Esophagus muscularis mucosa (tissue), 4 donors: ENCODE data around the gene WDR70. TPM values are rescaled to one million over a fixed set of nuclear protein-coding genes. Genes with fewer than 3 reads are reported as not detected.

Experiments
- DNase-seq: peaks from one replicate; pipeline ENCODE4 v3.0.0-alpha.2; 2017; ENCODE audit errors: extremely low spot score
- H3K27ac ChIP-seq, 4 donors: fragments of 200-600 bp; sonication (generic); replicated peaks in 1 of 4; 1 replicate in 3 of 4; 2 replicates in 1 of 4; pipeline ENCODE4 v1.5.1; 2016 to 2019; ENCODE audit warnings: mild to moderate bottlenecking in 1 of 4
- H3K27me3 ChIP-seq, 4 donors: fragments of 200-600 bp; sonication (generic); one replicate each; pipeline versions ENCODE4 v1.5.1 to v1.6.0; 2016 to 2019
- H3K36me3 ChIP-seq, 4 donors: fragments of 200-600 bp; sonication (generic); one replicate each; pipeline ENCODE4 v1.5.1; 2016 to 2019
- H3K4me1 ChIP-seq, 4 donors: fragments of 200-600 bp; sonication (generic); one replicate each; pipeline ENCODE4 v1.5.1; 2016 to 2019
- H3K4me3 ChIP-seq, 4 donors: fragments of 200-600 bp; sonication (generic); 1 replicate in 2 of 4; 2 replicates in 2 of 4; pipeline ENCODE4 v1.5.1; 2016 to 2019; ENCODE audit warnings: mild to moderate bottlenecking in 4 of 4, moderate library complexity in 1 of 4
- H3K9me3 ChIP-seq, 4 donors: fragments of 200-600 bp; sonication (generic); 1 replicate in 3 of 4; 2 replicates in 1 of 4; pipeline ENCODE4 v1.5.1; 2016 to 2019
- CTCF ChIP-seq, 3 experiments: fragments of 200-600 bp in 2 of 3; fragments of 450-650 bp in 1 of 3; sonication (generic) in 2 of 3; IDR thresholded peaks; one replicate each; pipeline ENCODE4 v1.5.1; 2017 to 2019; ENCODE audit warnings: antibody characterized with exemption in 3 of 3, mild to moderate bottlenecking in 2 of 3, moderate library complexity in 1 of 3
- EP300 ChIP-seq: sonication (generic); formaldehyde crosslinking; IDR thresholded peaks from one replicate; pipeline ENCODE4 v1.6.1; 2017; ENCODE audit warnings: antibody characterized with exemption
- POLR2A ChIP-seq: fragments of 450-650 bp; IDR thresholded peaks from one replicate; pipeline ENCODE4 v1.6.1; 2017; ENCODE audit warnings: antibody characterized with exemption, moderate library complexity, mild to moderate bottlenecking, low read depth
- POLR2AphosphoS5 ChIP-seq, 2 donors: sonication (generic); formaldehyde crosslinking; IDR thresholded peaks; one replicate each; pipeline ENCODE4 v1.6.1; 2017; ENCODE audit warnings: antibody characterized with exemption in 2 of 2
- WGBS: methylation state at CpG from one replicate; pipeline ENCODE4 v1.1.5; 2018; 5-methylcytosine and 5-hydroxymethylcytosine counted together
- intact Hi-C: fragments of 100-400 bp; cut with DNase I; formaldehyde crosslinking; loops from one replicate; pipeline ENCODE4 v1.15.1; 2023
- total RNA-seq, 4 donors: library from RNA; depleted of rRNA; stranded (reverse); fragments of >200 nt; gene quantifications; one replicate each; pipeline versions ENCODE4 v1.1.0 to v1.2.1, GENCODE V29; 2016

The WDR70 gene
- total RNA-seq, 4 donors from 2014 or later, result 15.6 to 24.1 (median 19.6) TPM

GRCh38 chr5:37565062-37565670 is 186.0 kb downstream of the WDR70 start:
- no peaks in the 10 kb centered on the region for H3K9me3 ChIP-seq
- 50% methylated on average over 2 of the region's 2 CpGs for WGBS
- no peak for DNase-seq
- no peaks in the 10 kb centered on the region for H3K27me3 ChIP-seq
- H3K4me1 ChIP-seq, result peaks cover 0 to 8% (median 3%) of the 10 kb centered on the region in 4 donors
- no peak overlapping the region for H3K4me3 ChIP-seq
- intact Hi-C loops, result no loop called here
- H3K36me3 ChIP-seq, result no peaks in the 10 kb centered on the region
- no peak for TF ChIP-seq POLR2A
- TF ChIP-seq EP300, result no peak
- no peak for TF ChIP-seq POLR2AphosphoS5 (IDR thresholded peaks at IDR 0.05)
- no peak for TF ChIP-seq CTCF (IDR thresholded peaks at IDR 0.05)
- no peak overlapping the region for H3K27ac ChIP-seq

DNA sequence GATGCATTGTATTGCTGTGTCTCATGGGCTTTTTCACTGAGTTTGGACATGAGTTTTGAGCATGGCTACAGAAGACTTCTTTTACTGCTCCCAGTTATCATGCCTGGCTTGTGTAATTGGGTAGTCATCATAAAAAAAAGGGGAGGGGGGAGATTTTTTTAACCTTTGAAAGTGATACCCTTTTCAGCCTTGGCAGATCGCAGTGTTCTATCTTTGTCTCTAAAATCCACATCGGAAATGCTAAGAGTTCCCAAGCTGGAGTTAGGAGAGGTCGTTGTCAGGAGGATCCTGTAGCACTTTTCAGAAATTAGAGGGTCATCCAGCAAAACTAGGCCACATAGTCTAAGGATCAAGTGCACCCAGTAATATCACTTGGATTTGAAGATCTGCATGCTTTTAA is 188.4 kb downstream of the WDR70 start:
- no peak overlapping the region for H3K27ac ChIP-seq
- TF ChIP-seq CTCF (IDR thresholded peaks at IDR 0.05), result no peak
- no peaks in the 10 kb centered on the region for H3K36me3 ChIP-seq
- H3K4me3 ChIP-seq, result no peak overlapping the region
- WGBS, result 89% methylated on average over 3 of the region's 3 CpGs
- no peak for DNase-seq
- H3K4me1 ChIP-seq, result peaks cover 0 to 8% (median 3%) of the 10 kb centered on the region in 4 donors
- intact Hi-C loops, result no loop called here
- H3K9me3 ChIP-seq, result no peaks in the 10 kb centered on the region
- no peaks in the 10 kb centered on the region for H3K27me3 ChIP-seq

DNA sequence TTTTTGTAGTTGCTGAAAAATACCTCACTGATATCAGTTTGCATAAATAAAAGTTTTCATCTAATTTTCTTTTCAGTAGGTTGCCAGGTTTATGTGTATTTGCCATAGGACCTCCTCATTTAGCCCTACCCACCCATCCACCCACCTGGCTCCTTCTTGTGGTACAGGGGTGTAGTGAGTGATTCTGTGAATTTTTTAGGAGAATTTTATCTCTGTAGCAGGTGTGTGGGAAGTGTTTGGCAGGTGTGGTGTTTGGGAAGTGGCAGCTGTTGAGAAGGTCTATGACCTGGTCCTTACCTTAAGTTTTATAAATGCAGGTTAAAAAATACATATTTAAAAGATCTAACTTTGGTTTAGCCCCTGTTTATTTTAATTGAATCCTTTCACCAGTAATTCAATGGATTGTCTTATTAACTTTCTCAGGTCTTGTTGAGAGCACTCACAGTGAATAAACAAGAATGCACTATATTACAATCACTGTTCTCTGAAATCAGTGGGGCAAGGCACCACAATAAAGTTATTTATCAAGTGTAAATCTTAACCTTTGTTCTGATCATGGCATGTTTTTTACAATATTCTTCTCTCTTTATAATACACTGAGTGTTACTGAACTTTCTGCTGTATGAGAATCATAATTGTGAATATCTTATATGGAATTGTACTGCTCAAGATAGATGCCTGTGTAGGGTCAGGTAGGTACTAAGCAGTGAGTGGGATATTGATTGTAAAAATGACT is 189.1 kb downstream of the WDR70 start:
- Histone ChIP-seq H3K9me3 (no peaks in the 10 kb centered on the region), H3K4me1 (peaks cover 0 to 8% (median 3%) of the 10 kb centered on the region in 4 donors), H3K4me3 (no peak overlapping the region), H3K36me3 (no peaks in the 10 kb centered on the region), H3K27ac (no peak overlapping the region), H3K27me3 (no peaks in the 10 kb centered on the region)
- TF ChIP-seq CTCF (IDR thresholded peaks at IDR 0.05) (no peak), EP300 (no peak), POLR2AphosphoS5 (IDR thresholded peaks at IDR 0.05) (no peak), POLR2A (no peak)
- intact Hi-C loops, result no loop called here
- no peak for DNase-seq

- no peak overlapping the region for H3K4me3 ChIP-seq
- DNase-seq, result no peak
- no peaks in the 10 kb centered on the region for H3K9me3 ChIP-seq
- intact Hi-C loops, result no loop called here
- H3K36me3 ChIP-seq, result no peaks in the 10 kb centered on the region
- H3K4me1 ChIP-seq, result peaks cover 0 to 8% (median 3%) of the 10 kb centered on the region in 4 donors
- H3K27ac ChIP-seq, result no peak overlapping the region
- TF ChIP-seq EP300 (no peak), CTCF (IDR thresholded peaks at IDR 0.05) (no peak), POLR2A (no peak), POLR2AphosphoS5 (IDR thresholded peaks at IDR 0.05) (no peak)
- no peaks in the 10 kb centered on the region for H3K27me3 ChIP-seq
These were observed 189.8 kb downstream of the WDR70 start for GRCh38 chr5:37568893-37569292.

DNA sequence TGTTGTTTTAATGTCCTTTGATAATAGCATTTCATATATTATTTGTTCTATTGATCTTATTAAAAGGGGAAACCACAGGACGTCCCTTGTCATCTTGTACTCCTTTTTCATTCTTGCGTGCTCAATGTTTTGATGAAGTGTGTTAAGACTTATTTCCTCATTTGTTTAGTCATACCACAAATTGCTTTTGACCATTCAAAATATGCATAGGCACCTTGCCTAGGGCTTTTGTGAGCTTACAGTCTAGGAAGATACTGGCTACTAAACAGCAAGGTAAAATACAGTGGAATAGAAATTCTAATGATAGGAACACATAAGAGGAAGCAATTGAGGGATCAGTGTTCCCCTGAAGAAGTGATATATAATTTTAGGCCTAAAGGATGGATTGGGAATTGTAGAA is 190.3 kb downstream of the WDR70 start:
- no peak for TF ChIP-seq POLR2AphosphoS5 (IDR thresholded peaks at IDR 0.05)
- no peak for TF ChIP-seq EP300
- TF ChIP-seq CTCF (IDR thresholded peaks at IDR 0.05), result no peak
- no peak for TF ChIP-seq POLR2A
- H3K27me3 ChIP-seq, result no peaks in the 10 kb centered on the region
- DNase-seq, result no peak
- WGBS, result 87% methylated on average over 2 of the region's 2 CpGs
- no peak overlapping the region for H3K27ac ChIP-seq
- H3K9me3 ChIP-seq, result no peaks in the 10 kb centered on the region
- no peak overlapping the region for H3K4me3 ChIP-seq
- H3K4me1 ChIP-seq, result peaks cover 0 to 8% (median 3%) of the 10 kb centered on the region in 4 donors
- no peaks in the 10 kb centered on the region for H3K36me3 ChIP-seq
- intact Hi-C loops, result no loop called here
